HG03135 (cell line): ENCODE measurements around the gene AOPEP.

ENCODE experiments used
- ATAC-seq: cut with Tn5 transposase; IDR thresholded peaks from one replicate; pipeline ENCODE4 v1.9.1; 2021; ENCODE audit warnings: mild to moderate bottlenecking, moderate library complexity; ENCODE audit not compliant: unreplicated experiment

Gene AOPEP

DNA sequence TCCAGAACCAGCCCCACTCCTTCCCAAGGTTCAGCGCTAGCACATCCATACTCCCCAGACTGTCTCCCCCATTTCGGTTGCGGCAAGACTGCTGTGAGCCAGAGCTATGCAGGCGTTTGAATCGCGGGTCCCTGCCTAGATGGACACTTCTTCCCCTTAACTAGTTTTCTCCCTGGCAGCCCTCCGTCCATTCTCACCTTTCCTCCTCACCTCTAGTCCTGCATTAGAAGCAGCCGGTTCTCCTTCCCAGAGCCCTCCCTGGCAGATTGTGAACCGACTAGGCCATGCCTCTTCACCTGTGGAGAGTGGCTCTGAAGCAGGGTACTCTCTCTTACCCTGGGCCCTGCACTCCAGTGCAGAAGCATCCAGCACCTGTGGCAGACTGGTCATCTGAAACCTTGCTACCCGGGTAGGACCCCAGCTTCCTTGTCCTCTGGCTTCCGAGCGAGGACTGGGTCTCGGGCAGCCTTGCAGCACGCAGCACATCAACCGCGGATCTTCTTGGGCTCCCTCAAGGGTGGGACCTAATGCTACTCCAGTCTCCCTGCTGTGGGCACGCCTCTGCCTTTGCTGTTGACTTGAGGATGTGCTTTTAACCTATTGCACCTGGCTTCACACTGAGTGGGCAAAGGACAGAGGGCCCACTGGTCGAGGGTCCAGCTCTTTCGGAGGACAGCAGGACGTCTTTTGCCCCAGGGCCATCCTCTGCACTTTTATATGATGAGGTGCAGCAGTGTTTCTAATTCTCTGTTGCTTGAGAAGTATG is 183.6 kb downstream of the AOPEP start:
- ATAC-seq = no peak

DNA sequence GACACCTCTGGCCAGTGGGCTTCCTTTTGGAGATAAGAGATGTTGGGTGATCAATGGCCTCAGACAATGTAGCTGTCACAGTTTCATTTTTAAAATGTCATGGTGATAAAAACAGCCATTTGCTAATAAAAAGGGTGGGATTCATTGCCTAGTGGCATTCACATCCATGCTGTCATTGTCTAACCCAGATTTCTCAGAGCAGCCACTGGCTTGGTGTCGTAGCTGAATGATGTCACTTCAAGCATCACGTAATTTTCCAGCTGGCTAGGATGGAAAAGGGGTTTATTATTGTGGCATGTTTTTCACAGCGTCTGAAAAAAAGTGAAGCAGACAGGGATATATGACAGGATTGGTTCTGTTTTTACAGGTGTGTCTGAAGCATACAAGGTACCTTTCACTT is 184.7 kb downstream of the AOPEP start:
- ATAC-seq = no peak

DNA sequence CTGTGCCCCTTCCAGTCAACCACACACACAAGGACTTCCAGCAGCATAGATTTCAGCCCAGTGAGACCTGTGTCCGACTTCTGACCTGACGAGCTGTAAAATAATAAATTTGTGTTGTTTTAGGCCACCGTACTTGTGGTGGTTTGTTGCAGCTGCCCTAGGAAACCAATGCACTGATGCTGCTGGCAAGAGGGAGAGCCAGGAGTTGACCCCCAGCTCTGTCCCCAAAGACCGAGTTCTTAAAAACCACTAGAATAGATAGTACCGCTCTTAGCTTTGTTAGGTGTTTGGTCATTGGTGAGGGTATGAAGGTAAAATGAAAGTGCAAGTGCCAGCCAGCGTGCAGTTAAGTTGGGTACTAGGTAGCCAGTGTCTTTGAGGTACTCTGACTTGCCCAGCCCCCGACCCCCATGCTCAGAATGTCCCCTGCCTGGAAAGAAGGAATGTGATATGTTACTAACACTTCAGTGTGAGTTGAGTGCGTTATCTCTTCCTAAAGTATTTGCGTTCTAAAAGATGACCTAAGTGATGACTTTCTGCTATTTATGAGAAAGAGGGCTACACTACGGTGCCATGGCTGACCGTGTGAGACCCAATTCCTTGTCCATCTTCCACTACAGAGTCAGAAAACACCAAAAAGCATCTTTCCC is 185.6 kb downstream of the AOPEP start:
- ATAC-seq = no peak

DNA sequence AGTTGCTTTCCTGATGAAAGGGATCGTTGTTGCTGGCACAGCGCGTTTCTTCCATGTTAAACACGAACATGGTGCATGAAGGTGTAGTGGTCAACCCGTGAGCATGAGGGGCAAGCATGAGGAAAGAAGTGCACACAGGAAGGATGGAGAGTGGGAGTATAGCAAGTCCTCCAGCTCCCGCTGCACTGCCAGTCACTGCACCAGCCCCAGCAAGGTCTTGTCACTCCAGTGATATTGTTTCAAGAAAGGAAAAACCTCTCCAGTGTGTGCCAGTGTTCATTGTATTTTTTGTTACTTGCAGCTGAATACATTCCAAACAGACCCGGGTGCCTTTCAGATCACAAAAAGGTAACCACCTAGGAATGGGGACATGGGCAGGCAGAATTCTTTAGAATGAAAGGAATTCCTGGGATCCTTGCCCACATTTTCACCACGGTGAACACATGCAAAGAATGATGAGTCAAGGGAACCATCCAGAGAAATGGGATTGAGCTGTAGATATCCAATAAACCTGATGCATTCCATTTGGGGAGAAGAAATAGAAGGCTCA is 186.3 kb downstream of the AOPEP start:
- ATAC-seq = no peak

DNA sequence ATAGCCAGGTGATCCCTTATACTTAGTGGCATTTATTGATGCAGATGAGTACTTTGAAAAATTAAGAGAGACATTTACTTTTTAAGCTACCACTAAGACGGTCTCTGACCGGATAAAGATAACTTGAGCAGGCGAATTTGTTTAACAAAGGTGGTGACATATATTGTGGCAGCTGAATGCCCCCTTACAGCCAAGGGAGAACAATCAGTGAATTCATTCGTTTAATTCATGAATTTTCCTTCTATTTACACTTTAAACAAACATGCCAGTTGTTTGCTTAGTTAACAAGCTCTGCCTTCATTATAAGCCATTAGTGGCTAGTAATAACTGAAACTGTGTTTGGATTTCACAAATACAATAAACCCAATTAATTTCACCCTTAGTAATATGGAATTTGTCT is 187.1 kb downstream of the AOPEP start:
- no peak for ATAC-seq

DNA sequence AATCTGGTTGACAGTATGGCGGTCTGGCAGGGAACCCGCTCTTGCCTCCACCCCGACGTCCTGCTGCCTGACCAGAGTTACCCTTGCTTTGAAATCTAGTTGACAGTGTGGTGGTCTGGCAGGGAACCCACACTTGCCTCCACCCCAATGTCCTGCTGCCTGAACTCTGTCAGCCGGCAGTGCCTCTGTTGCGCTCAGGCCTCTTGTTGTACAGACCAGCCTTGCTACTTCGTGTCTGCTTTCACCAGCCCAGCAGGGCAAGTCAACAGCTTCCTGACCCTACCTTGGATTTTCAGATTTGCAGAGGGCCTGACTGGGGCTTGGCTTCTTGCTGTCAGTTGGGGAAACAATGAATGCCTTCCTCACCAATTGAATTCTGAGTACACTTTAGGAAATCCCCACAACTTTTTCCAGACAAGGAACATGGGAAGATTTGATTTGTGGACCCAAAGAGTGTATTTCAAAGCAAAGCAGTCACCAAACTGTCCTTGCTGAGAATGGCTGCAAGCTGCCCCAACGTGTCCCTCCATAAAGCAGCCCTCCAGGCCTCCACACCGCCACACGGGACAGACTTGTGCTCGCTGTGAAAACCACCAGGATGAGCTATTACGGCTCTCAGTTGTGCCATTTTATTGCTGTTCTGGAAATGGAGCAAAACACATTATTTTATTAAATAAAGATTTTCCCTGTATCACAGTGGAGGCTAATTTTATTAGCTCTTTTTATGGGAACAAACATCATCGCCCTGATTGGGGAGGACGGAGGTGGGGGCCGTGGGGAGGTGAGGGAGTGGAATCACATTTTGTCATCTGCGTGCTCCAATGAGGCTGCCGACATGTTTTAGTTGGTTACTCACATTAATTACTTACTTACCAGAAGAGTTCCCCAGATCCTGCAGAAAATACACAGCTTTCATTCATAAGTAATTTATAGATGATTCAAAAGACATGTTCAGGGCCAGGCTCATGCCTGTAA is 189.3 kb downstream of the AOPEP start:
- no peak for ATAC-seq

DNA sequence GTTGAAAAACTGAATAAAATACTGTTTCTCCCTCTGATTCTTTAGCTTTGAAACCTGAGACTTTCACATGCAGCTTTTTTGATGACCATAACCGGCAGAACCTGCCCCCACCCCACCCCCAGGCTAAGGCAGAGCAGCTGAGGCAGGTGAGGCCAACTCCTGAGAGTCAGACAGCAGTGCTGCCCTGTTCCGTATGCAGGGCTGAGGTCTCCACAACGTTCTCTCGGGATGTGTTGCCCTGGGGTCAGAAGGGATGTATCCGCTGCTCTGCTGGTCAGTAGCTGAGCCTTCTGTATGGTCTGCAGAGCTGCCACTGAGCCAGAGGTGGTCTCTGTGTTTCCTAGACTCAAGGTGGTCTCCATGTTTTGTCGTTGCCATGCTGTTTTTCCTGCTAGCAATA is 190.5 kb downstream of the AOPEP start:
- ATAC-seq = no peak

DNA sequence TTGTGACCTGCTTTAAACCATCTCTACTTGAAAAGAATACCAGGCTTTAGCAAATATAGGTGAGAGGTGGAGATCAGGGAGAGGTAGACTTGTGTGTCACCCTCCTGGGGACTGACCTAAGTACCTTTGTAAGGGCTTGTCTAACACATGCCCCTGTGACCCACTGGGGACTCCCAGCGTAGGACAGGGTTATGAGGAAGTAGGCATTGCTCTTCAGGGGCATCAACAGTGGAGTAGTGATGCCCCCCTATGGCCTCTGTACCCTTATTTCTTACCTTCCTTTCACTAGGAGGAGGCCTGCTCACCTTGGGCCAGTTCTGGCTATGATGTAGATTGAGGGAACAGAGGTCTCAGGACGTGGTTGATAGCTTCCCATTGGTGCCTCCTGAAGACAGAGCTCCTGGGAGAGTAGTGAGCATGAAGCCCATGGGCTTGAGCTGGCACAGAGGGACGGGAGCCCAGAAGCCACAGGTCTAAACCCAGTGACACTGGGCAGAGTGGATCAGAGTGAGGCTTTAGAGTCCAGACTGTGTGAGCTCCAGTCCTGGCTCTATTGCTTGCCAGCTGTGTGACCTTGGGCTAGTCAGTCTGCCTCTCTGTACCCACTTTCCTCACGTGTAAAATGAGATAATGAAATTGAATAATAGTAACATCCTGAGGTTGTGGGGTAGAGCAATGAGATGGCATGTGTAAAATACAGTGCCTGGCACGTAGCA is 191.7 kb downstream of the AOPEP start:
- ATAC-seq = no peak

DNA sequence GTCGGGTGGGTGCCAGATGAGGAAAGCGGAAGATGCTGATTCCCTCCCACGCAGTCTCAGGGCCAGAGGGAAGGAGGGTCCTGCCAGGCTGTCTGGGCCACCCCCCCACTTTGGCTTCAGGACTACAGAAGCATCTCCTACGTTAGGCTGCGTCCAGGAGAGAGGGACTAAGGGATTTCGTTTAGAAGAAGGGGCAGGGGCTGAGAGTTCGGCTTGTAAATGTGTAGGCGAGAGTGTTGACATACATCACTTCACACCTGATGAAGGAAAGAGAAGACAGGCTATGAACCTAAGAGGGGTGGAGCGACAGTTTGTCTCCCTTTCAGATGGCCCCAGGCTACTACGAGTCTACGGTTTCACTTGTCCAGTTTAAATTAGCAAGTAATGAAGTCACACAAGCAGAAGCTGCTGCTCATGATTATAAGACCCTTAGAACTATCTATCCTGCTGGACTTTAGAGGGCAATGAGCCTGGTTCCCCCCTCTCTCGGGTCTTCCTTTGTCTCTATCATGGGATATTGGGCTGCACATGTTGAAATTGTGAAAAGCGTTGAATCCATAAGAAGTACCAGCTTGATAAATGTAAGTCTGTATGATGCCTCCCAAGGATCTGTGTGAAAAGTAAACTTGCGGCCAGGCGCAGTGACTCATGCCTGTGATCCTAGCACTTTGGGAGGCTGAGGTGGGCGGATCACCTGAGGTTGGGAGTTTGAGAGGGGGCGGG is 193.0 kb downstream of the AOPEP start:
- no peak for ATAC-seq

DNA sequence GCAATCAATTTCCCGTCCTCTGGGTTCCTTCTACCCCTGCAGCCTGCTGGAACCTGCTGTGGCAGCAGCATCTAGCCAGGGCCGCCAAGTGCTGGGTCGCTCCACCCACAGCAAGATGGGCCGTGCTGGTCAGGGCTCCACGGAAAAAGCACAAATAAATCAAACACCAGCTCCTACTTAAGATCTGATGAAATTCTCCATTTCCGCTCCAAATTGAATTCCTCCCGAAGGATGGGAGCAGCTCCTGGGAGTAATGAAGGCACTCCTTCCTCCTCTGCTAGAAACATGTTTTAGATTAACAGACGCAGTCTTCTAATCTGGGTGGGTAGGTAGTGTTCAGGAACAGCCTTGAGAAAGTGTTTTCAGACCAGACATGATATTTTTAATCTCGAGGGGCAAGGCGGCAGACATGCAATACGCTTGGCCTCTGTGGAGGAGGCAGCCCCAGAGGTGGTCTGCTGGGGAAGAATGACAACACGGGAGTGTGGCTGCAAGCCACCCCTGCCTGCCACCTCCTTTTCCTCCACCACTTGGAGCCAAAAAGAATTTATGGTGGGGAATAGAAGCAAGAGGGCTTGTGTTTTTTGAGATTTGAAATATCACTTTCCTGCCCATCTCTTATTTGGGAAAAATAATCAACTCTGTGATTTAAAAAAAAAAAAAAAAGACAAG is 194.1 kb downstream of the AOPEP start:
- ATAC-seq = no peak

DNA sequence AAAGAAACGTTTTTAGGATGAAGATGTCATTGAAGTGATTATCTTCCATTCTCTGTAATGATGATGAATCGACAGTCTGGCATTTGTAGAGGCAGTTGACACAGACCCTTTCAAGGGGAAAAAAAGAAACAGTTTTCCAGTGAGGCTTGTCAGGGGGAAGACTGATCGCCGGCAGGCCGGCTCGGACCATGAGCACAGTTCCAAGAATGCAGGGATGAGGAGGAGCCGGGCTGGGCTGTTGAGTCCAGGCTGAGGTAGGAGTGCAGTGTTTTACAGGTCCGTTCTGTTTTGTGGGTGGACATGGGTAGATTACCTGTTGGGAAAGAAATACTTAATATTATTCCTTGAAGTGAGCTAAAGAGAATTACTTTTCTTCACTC is 194.6 kb downstream of the AOPEP start:
- ATAC-seq = no peak

DNA sequence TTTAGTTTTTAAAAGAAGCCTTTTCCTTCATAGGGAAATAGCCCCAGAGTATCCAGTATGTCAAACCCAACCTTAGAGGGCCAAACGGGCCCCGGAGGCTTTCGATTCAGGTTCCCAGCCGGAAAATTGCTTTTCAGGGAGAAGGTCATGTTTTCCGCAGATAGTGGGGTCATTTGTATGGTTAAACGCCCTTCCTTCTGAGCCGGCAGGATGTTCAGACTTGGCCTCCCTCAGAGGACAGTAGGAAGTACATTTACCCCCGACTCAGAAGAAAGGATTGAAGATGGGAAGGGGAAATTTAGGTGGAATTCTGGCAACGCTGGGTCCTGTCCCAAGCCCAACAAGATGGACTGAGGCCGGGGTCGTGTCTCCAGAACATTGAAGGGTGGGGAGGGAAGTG is 195.2 kb downstream of the AOPEP start:
- ATAC-seq = no peak

DNA sequence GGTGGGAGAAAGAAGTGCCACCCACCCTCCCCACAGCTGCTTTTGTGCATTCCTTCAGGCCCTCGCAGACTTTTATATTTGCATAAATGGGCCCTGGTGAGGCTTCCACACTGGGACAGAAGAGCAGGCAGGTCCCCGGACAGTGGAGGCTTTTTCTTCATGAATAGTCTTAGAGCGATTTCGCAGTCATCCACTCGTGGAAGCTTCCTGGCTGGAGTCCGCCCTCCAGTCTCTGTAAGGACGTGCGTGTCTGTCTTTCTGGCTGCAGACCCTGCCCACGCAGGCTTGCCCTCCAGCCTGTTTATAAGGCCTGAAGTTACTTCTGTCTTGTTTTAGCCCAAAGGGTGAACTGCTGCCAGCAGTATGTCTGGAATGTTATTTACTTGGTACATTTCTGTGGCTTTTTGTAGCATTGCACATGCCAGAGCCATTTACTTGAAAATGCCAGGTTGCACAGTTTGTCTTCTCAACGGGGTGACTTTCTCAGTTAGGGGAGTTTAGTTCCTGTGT is 195.7 kb downstream of the AOPEP start:
- ATAC-seq = no peak

DNA sequence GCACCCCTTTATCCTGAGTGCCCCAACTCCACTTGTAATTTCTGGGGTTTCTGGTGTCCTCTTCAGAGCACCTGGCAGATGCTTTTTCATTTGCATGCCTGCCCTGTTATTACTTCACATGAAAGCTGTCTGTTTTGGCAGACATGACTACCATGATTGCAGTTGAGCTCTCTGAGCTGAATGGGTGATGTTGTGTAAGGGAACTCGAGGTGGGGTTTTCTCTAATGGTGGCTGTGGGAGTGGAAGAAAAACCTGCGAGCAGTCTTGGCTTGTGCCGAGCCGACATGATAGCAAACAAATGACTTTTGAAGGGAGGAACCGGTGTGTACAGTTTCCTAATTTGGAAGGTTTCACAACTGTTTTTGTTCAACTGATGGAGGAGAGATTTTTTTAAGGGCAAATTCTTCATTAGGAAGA is 196.2 kb downstream of the AOPEP start:
- no peak for ATAC-seq

DNA sequence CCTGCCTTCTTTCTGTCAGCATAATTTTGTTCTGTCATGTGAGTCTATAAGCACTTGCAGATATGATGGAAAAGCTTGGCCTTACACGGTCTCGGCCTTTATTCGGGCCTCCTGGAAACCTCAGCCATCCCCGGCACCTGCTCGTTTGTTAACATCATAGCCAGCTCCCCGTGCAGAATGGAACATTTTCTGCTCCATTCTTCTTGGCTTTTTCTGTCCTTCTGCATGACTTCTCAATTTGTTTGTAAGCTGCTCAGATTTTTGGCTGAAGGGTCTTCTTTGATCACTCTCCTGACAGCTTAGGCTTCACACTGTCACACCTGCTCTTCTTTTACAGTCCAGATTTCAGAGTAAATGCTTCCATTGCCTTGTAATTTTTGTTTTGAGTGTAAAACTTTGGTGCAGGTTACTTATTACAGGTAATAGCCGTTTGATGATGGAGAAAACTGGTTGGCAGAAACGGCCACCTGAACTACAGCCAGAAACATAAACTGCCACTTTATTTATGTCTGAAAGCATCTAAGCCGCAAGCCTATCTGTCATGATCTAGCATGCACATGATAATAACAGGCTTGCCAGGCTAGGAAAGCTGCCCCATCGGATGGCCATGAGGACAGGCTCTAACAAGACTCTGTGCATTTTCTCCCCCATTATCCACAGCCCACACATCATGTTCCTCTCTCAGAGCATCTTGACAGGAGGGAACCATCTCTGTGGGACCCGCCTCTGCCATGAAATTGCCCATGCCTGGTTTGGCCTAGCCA is 197.0 kb downstream of the AOPEP start:
- no peak for ATAC-seq

DNA sequence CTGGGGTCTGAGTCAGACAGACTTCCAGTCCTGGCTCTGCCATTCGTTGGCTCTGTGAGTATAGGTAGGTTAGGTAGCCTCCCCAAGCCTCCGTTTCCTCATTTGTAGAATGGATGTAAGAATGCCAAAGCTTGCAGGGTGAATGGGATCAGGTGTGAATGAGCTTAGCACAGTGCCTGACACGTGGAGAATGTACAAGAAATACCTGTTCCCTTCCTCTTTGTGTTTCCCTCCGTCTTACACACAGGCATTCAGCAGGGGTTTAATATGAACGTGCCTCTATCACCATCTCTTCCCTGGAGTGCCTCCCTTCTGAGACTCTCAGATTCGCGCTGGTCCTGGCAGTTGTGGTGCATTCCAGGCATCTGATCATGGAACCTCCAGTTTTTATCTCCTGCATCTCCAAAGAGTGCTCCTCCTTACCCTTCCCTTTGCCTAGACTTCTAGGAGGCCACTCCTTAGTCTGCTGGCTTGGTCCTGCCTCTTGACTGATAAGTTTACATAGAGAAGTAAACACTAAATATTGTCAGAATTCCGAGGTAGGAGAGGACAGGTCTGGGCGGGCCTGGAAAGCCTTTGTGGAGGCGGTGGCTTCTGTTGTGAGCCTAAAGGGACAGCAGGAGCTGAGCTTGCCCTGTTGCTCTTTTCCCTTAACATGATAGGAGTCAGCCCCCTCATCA is 199.4 kb downstream of the AOPEP start:
- no peak for ATAC-seq

DNA sequence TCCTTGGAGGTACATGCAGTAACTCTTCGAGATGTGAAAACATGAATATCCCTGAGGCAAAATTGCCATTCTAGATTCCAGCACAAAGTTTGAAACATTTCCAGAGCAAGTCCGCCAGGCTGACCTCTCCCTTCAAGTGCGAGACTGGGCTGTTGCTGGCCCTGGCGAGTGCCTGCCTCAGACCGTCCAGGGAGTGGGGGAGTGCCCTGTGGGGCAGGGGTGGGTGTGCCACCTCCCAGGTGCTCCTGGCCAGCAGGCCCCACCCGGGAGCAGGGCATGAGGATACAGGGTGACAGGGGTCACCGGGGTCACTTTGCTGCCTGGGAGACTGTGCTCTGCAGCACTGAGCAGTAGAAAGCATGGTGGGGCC is 199.9 kb downstream of the AOPEP start:
- ATAC-seq = no peak
